SK-N-MC (cell line): ENCODE data around the gene SYNPO2L.

Experiments used
- EZH2 ChIP-seq: fragments of 200-600 bp; sonication (generic); IDR thresholded peaks from one replicate; pipeline ENCODE4 v1.6.1; 2017; ENCODE audit warnings: antibody characterized with exemption
- POLR2AphosphoS5 ChIP-seq: IDR thresholded peaks from 2 replicates; pipeline ENCODE4 v1.6.1; 2012; ENCODE audit warnings: mild to moderate bottlenecking, low read depth, low read length, borderline replicate concordance

DNA sequence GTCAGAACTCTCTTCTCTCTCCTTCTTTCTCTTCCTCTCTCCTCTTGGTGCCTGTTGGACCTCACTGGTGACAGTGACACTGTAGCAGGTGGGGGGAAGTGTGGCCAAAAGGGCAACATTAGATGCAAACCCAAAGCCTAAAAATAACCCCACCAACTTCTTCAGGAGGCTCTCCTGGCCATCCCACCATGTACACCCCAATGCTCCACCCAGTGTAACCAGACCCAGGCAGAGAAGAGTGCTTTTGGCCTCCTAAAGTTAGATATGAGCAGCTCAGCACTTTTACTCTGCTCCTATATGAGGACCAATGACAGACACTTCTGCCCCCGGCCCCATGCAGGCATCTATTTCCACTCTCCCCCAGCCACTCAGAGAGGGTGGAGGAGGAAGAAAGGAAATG, 20.0 kb downstream of the SYNPO2L start:
- no peak for TF ChIP-seq EZH2
- TF ChIP-seq POLR2AphosphoS5 = no peak
